ENCODE measurements around the gene ASS1. TPM values are rescaled to one million over a fixed set of nuclear protein-coding genes. Genes with fewer than 3 reads are reported as not detected.
A peak's percentile ranks its signal among the peaks of the same experiment; 100 is the strongest.

ASS1 gene
- total RNA-seq, 1 donor from 2014 or later: 22.5 TPM

DNA sequence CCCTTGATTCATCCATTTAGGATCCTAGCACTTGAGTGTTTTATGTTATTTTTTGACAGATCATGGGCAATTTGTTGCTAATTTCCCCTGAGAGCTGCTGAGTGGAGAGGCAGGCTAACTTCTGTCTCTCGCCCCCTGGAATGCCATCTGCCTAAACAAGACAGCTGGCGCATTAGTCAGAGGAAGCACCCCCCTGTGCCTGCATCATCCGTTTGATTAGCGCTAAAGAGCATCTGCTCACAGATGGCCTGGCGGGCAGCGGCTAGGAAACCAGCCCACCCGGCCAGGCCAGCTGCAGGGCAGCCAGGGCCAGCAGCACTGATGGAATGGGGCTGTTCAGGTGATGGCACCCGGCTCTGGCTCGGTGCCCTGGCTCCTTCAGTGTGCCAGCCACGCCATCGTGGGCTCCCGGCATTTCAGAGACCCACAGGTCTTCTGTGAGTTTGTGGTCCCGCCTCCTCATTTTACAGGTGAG is 22.9 kb upstream of the ASS1 start:
- Histone ChIP-seq H3K79me2 (ENCODE audit: low read depth) (no peaks in the 10 kb centered on the region), H3K9me3 (ENCODE audit: low read depth) (no peaks in the 10 kb centered on the region), H3K4me3 (no peak overlapping the region), H2AFZ (replicated peaks) (no peak overlapping the region), H4K20me1 (ENCODE audit: low read depth) (no peaks in the 10 kb centered on the region), H3K4me2 (peak overlapping the region; percentile 55), H3K27me3 (no peaks in the 10 kb centered on the region), H3K9ac (no peak overlapping the region), H3K27ac (no peak overlapping the region), H3K36me3 (no peaks in the 10 kb centered on the region), H3F3A (ENCODE audit: low read depth) (peaks cover 3% of the 10 kb centered on the region), H3K4me1 (peaks cover 17% of the 10 kb centered on the region)
- Mint-ChIP-seq H3K4me1 (peaks cover 24% of the 10 kb centered on the region), H3K4me3 (no peak overlapping the region), H3K36me3 (no peaks in the 10 kb centered on the region), H3K27ac (no peak overlapping the region), H3K27me3 (ENCODE audit: insufficient read depth, low read depth) (peaks cover 7% of the 10 kb centered on the region), H3K9me3 (no peaks in the 10 kb centered on the region)
- DNase-seq (ENCODE audit: low spot score): peak; percentile 80
- TF ChIP-seq EZH2 (IDR thresholded peaks at IDR 0.05): no peak
- no peak for TF ChIP-seq CTCF (IDR thresholded peaks at IDR 0.05)
- TF ChIP-seq EZH2phosphoT487 (IDR thresholded peaks at IDR 0.05): no peak

- no peaks in the 10 kb centered on the region for H3K36me3 Mint-ChIP-seq
- peaks cover 27% of the 10 kb centered on the region for H3K4me1 Mint-ChIP-seq
- DNase-seq (ENCODE audit: low spot score): no peak
- no peaks in the 10 kb centered on the region for H3K9me3 Mint-ChIP-seq
- Histone ChIP-seq H3K4me2 (no peak overlapping the region), H3K4me1 (peaks cover 20% of the 10 kb centered on the region), H4K20me1 (ENCODE audit: low read depth) (no peaks in the 10 kb centered on the region), H3K9ac (no peak overlapping the region), H3K27me3 (no peaks in the 10 kb centered on the region), H3K27ac (no peak overlapping the region), H2AFZ (replicated peaks) (no peak overlapping the region), H3K79me2 (ENCODE audit: low read depth) (no peaks in the 10 kb centered on the region), H3F3A (ENCODE audit: low read depth) (peaks cover 3% of the 10 kb centered on the region), H3K9me3 (ENCODE audit: low read depth) (no peaks in the 10 kb centered on the region), H3K36me3 (no peaks in the 10 kb centered on the region), H3K4me3 (no peak overlapping the region)
- peaks cover 9% of the 10 kb centered on the region for H3K27me3 Mint-ChIP-seq (ENCODE audit: insufficient read depth, low read depth)
- TF ChIP-seq CTCF (IDR thresholded peaks at IDR 0.05): no peak
- no peak overlapping the region for H3K4me3 Mint-ChIP-seq
- H3K27ac Mint-ChIP-seq: no peak overlapping the region
Observed at GRCh38 chr9:130422546-130422945, 22.2 kb upstream of the ASS1 start.

GRCh38 chr9:130423272-130423671 is 21.5 kb upstream of the ASS1 start:
- no peaks in the 10 kb centered on the region for H3K36me3 Mint-ChIP-seq
- peaks cover 9% of the 10 kb centered on the region for H3K27me3 Mint-ChIP-seq (ENCODE audit: insufficient read depth, low read depth)
- H3K27ac Mint-ChIP-seq: no peak overlapping the region

More at GRCh38 chr9:130423272-130423671, 21.5 kb upstream of the ASS1 start:
- Histone ChIP-seq H3K9me3 (ENCODE audit: low read depth) (no peaks in the 10 kb centered on the region), H2AFZ (replicated peaks) (no peak overlapping the region), H3K4me2 (no peak overlapping the region), H3F3A (ENCODE audit: low read depth) (peaks cover 3% of the 10 kb centered on the region), H3K9ac (no peak overlapping the region), H3K27me3 (no peaks in the 10 kb centered on the region), H3K79me2 (ENCODE audit: low read depth) (no peaks in the 10 kb centered on the region), H3K4me3 (no peak overlapping the region), H3K36me3 (no peaks in the 10 kb centered on the region), H3K27ac (no peak overlapping the region), H3K4me1 (peaks cover 20% of the 10 kb centered on the region), H4K20me1 (ENCODE audit: low read depth) (no peaks in the 10 kb centered on the region)
- DNase-seq (ENCODE audit: low spot score): no peak
- Mint-ChIP-seq H3K9me3 (no peaks in the 10 kb centered on the region), H3K4me1 (peaks cover 27% of the 10 kb centered on the region), H3K4me3 (no peak overlapping the region)
- TF ChIP-seq EZH2 (IDR thresholded peaks at IDR 0.05) (no peak), CTCF (IDR thresholded peaks at IDR 0.05) (no peak), EZH2phosphoT487 (IDR thresholded peaks at IDR 0.05) (no peak)

Data from neural progenitor cell (in vitro differentiated cells).